Glutamatergic neuron (in vitro differentiated cells): ENCODE results near the gene BRI3. TPM values are rescaled to one million over a fixed set of nuclear protein-coding genes. Genes with fewer than 3 reads are reported as not detected.
"Not testable (repeated sequence)": the region's sequence is repeated elsewhere in the genome, so short reads cannot be mapped to it uniquely, and the experiment has no call there.

Experiments
- DNase-seq: peaks from one replicate; pipeline ENCODE4 v3.0.0; 2022
- H3K27ac Mint-ChIP-seq: one replicate; pipeline ENCODE4 v1.8.0; 2020; ENCODE audit warnings: mild to moderate bottlenecking, mixed read lengths, inconsistent platforms; ENCODE audit not compliant: unreplicated experiment
- H3K27me3 Mint-ChIP-seq: one replicate; pipeline ENCODE4 v1.8.0; 2020; ENCODE audit warnings: mild to moderate bottlenecking, moderate library complexity, mixed read lengths, inconsistent platforms; ENCODE audit not compliant: unreplicated experiment
- H3K36me3 Mint-ChIP-seq: one replicate; pipeline ENCODE4 v1.8.0; 2020; ENCODE audit warnings: mild to moderate bottlenecking, mixed read lengths, inconsistent platforms; ENCODE audit not compliant: unreplicated experiment
- H3K4me1 Mint-ChIP-seq: one replicate; pipeline ENCODE4 v1.8.0; 2020; ENCODE audit warnings: mild to moderate bottlenecking, low read depth, mixed read lengths, inconsistent platforms; ENCODE audit not compliant: unreplicated experiment
- H3K4me3 Mint-ChIP-seq: one replicate; pipeline ENCODE4 v1.8.0; 2020; ENCODE audit warnings: mild to moderate bottlenecking, mixed read lengths, inconsistent platforms; ENCODE audit not compliant: unreplicated experiment
- H3K9me3 Mint-ChIP-seq: one replicate; pipeline ENCODE4 v1.8.0; 2020; ENCODE audit warnings: mild to moderate bottlenecking, moderate library complexity, mixed read lengths, inconsistent platforms; ENCODE audit not compliant: unreplicated experiment
- total RNA-seq: library from RNA; stranded (reverse); fragmentation: NEBNext Ultra II Directional; extraction: Animal tissue kit (Norgen Biotek cat#: 25700); gene quantifications from one replicate; pipeline ENCODE4 v1.2.1, GENCODE V29; 2021; ENCODE audit not compliant: unreplicated experiment
- TF ChIP-seq, protein P1 (sequence below): fragments of 200-600 bp; sonication (generic); IDR thresholded peaks from one replicate; pipeline ENCODE4 v1.5.0; 2021; ENCODE audit not compliant: partially characterized antibody, unreplicated experiment

Gene BRI3
- total RNA-seq, 1 donor from 2014 or later, result 176 TPM

DNA sequence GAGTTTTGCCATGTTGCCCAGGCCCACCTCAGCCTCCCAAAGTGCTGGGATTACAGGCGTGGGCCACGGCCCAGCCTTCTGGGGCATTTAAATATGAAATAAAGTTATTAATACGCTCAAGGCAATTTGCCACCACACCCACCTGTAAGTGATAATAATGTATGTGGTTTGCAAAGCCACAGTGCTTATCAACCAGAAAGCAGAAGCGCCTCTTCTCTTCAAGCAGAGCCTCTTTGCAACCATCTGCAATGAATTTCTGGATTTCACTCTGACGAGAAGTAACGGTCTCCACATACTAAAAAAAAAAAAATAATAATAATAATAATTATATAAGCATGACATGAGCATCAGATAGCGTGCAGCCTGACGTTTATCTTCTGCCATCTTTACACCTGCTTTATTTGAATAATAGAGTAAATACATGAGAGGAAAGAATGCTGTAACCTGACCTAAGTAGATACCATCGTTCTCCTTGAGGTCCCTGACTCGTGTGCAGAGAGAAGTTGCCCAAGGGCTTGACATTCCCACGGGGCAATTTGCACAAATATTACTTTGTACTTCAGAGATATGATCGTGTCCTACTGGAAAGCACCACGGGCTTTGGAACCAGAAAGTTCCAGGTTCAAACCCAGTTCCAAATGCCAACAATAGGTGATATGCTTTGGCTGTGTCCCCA is 34.0 kb downstream of the BRI3 start:
- H3K36me3 Mint-ChIP-seq, result peaks cover 9% of the 10 kb centered on the region
- no peaks in the 10 kb centered on the region for H3K4me1 Mint-ChIP-seq
- H3K4me3 Mint-ChIP-seq, result no peak overlapping the region
- no peak for DNase-seq
- TF ChIP-seq, protein P1, sequence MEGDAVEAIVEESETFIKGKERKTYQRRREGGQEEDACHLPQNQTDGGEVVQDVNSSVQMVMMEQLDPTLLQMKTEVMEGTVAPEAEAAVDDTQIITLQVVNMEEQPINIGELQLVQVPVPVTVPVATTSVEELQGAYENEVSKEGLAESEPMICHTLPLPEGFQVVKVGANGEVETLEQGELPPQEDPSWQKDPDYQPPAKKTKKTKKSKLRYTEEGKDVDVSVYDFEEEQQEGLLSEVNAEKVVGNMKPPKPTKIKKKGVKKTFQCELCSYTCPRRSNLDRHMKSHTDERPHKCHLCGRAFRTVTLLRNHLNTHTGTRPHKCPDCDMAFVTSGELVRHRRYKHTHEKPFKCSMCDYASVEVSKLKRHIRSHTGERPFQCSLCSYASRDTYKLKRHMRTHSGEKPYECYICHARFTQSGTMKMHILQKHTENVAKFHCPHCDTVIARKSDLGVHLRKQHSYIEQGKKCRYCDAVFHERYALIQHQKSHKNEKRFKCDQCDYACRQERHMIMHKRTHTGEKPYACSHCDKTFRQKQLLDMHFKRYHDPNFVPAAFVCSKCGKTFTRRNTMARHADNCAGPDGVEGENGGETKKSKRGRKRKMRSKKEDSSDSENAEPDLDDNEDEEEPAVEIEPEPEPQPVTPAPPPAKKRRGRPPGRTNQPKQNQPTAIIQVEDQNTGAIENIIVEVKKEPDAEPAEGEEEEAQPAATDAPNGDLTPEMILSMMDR, result no peak
- H3K9me3 Mint-ChIP-seq, result peaks cover 3% of the 10 kb centered on the region
- H3K27ac Mint-ChIP-seq, result no peak overlapping the region
- peaks cover 4% of the 10 kb centered on the region for H3K27me3 Mint-ChIP-seq

DNA sequence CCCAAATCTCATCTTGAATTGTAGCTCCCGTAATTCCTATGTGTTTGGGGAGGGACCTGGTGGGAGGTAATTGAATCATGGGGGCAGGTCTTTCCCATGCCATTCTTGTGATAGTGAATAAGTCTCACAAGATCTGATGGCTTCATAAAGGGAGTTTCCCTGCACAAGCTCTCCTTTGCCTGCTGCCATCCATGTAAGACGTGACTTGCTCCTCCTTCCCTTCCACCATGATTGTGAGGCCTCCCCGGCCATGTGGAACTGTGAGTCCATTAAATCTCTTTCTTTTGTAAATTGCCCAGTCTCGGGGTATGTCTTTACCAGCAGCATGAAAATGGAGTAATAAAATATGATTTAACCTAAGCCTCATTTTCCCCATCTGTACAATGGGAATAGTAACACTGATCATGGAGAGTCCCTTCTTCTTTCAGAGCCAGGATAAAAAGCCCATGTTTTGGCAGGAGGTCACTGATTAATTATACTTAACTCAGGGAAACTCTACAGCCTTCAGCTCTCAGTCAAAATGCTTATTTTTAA is 34.6 kb downstream of the BRI3 start:
- H3K27ac Mint-ChIP-seq, H3K36me3 Mint-ChIP-seq, DNase-seq, H3K9me3 Mint-ChIP-seq, H3K4me3 Mint-ChIP-seq, H3K27me3 Mint-ChIP-seq, H3K4me1 Mint-ChIP-seq: not testable (repeated sequence)

DNA sequence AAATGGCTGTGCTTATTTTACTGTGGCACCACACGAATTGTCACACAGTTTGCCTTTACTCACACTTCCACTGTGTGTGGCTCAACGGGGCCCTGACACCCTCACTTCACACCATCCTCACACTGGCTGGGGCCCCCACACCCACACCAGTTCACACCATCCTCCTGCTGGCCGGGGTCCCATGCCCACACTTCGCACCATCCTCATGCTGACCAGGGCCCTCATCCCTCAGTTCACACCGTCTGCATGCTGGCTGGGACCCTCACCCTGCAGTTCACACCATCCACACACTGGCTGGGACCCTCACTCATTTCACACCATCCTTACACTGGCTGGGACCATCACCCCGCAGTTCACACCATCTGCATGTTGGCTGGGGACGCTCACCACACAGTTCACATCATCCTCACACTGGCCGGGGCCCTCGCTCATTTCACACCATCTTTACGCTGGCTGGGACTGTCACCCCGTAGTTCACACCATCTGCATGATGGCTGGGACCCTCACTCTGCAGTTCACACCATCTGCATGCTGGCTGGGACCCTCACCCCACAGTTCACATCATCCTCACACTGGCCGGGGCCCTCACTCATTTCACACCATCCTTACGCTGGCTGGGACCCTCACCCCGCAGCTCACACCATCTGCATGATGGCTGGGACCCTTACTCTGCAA is 36.0 kb downstream of the BRI3 start:
- Mint-ChIP-seq H3K4me1 (no peaks in the 10 kb centered on the region), H3K4me3 (no peak overlapping the region), H3K27ac (no peak overlapping the region), H3K27me3 (peaks cover 4% of the 10 kb centered on the region), H3K36me3 (peaks cover 9% of the 10 kb centered on the region), H3K9me3 (peaks cover 3% of the 10 kb centered on the region)
- TF ChIP-seq, protein P1, result no peak
- DNase-seq, result no peak

DNA sequence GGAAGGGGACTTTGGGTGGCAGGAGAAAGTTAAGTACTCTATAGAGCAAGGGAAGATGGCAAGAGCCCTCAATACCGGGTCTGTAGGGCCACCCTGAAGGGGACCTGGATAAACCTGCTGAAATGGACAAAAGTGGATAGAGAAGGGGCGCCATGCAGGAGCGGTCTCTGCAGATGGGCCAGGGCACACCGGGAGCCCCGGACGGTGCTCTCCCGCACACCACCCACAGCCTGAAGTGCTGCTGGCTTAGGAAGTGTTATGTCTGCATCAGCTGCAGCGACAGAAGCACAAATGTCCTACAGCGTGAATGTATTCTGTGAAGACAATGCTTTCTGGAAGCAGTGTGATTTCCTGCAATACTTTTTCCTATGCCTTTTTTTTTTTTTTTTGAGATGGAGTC is 37.7 kb downstream of the BRI3 start:
- Mint-ChIP-seq H3K27me3 (peaks cover 4% of the 10 kb centered on the region), H3K27ac (no peak overlapping the region), H3K4me1 (no peaks in the 10 kb centered on the region), H3K9me3 (peaks cover 3% of the 10 kb centered on the region), H3K4me3 (no peak overlapping the region), H3K36me3 (peaks cover 9% of the 10 kb centered on the region)
- DNase-seq, result no peak
- TF ChIP-seq, protein P1, result no peak

DNA sequence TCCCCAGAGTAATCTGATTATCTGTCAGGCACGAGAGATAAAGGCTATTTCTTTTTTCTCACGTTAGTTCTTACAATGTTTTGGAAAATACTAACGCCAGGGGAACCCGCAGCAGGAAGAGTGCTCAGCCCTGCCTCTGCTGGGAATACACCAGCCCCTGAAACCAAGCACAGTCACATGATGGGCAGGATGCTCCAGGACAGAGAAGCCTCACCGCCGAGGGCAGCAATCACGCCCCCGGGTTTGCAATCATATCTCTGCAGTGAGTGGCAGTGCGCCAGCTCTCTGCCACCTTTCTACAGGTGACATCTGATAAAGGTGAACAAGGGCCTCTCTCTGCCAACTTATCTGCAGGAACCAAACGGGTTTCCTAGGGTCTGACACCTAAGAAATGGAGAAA is 39.8 kb downstream of the BRI3 start:
- TF ChIP-seq, protein P1, result no peak
- no peak overlapping the region for H3K4me3 Mint-ChIP-seq
- peaks cover 9% of the 10 kb centered on the region for H3K36me3 Mint-ChIP-seq
- H3K27ac Mint-ChIP-seq, result no peak overlapping the region
- peaks cover 3% of the 10 kb centered on the region for H3K9me3 Mint-ChIP-seq
- no peaks in the 10 kb centered on the region for H3K4me1 Mint-ChIP-seq
- DNase-seq, result no peak
- H3K27me3 Mint-ChIP-seq, result peaks cover 4% of the 10 kb centered on the region
